Measurements from ENCODE around the gene TNFRSF13B. TPM values are rescaled to one million over a fixed set of nuclear protein-coding genes. Genes with fewer than 3 reads are reported as not detected.

TNFRSF13B gene
- total and polyA plus RNA-seq, 2 experiments from 2014 or later: 0.24 TPM; not detected in 1

- Histone ChIP-seq H3K9me2 (ENCODE audit: insufficient read depth) (no peaks in the 10 kb centered on the region), H3K4me1 (ENCODE audit: insufficient read depth) (no peaks in the 10 kb centered on the region), H3K27me3 (ENCODE audit: insufficient read depth) (no peaks in the 10 kb centered on the region), H3K4me2 (no peak overlapping the region), H3K79me2 (replicated peaks; ENCODE audit: insufficient read depth) (no peaks in the 10 kb centered on the region), H3K27ac (ENCODE audit: low read depth) (no peak overlapping the region), H4K20me1 (replicated peaks; ENCODE audit: insufficient read depth) (no peaks in the 10 kb centered on the region), H3F3A (replicated peaks; ENCODE audit: low read depth) (no peaks in the 10 kb centered on the region), H3K36me3 (ENCODE audit: insufficient read depth) (no peaks in the 10 kb centered on the region), H3K4me3 (no peak overlapping the region), H2AFZ (no peak overlapping the region)
- no peak for DNase-seq (ENCODE audit: low spot score)
- ATAC-seq: no peak
- Mint-ChIP-seq H3K4me1 (peaks cover 5% of the 10 kb centered on the region; the same call in 2 of the 3 replicates), H3K4me3 (no peak overlapping the region), H3K27me3 (ENCODE audit: insufficient read depth, low read depth, poor library complexity) (peaks cover 5% of the 10 kb centered on the region), H3K27ac (no peak overlapping the region), H3K9me3 (no peaks in the 10 kb centered on the region), H3K36me3 (ENCODE audit: low read depth) (no peaks in the 10 kb centered on the region)
- TF ChIP-seq CTCF (conservative IDR thresholded peaks at IDR 0.05; ENCODE audit: low read depth in 2 of 2) (no peak), EZH2phosphoT487 (IDR thresholded peaks at IDR 0.05; ENCODE audit: unreplicated experiment) (no peak), POLR2AphosphoS5 (IDR thresholded peaks at IDR 0.05; ENCODE audit: low read depth) (no peak), ZNF462 (CRISPR knock-in tag; IDR thresholded peaks at IDR 0.05) (no peak), REST (IDR thresholded peaks at IDR 0.05; ENCODE audit: unreplicated experiment) (no peak), ETS1 (IDR thresholded peaks at IDR 0.05) (no peak), JUNB (IDR thresholded peaks at IDR 0.05; ENCODE audit: unreplicated experiment) (no peak), ZNF114 (CRISPR knock-in tag; IDR thresholded peaks at IDR 0.05) (no peak)
Measured at GRCh38 chr17:16987066-16987829, 15.3 kb upstream of the TNFRSF13B start.
